ENCODE data around the gene DTD1.

- TF ChIP-seq, protein P1, sequence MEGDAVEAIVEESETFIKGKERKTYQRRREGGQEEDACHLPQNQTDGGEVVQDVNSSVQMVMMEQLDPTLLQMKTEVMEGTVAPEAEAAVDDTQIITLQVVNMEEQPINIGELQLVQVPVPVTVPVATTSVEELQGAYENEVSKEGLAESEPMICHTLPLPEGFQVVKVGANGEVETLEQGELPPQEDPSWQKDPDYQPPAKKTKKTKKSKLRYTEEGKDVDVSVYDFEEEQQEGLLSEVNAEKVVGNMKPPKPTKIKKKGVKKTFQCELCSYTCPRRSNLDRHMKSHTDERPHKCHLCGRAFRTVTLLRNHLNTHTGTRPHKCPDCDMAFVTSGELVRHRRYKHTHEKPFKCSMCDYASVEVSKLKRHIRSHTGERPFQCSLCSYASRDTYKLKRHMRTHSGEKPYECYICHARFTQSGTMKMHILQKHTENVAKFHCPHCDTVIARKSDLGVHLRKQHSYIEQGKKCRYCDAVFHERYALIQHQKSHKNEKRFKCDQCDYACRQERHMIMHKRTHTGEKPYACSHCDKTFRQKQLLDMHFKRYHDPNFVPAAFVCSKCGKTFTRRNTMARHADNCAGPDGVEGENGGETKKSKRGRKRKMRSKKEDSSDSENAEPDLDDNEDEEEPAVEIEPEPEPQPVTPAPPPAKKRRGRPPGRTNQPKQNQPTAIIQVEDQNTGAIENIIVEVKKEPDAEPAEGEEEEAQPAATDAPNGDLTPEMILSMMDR (conservative IDR thresholded peaks at IDR 0.05; ENCODE audit: low read length): peak; percentile 19; the same call in 1 of the 2 replicates
- TF ChIP-seq EZH2phosphoT487 (IDR thresholded peaks at IDR 0.05; ENCODE audit: borderline replicate concordance): no peak
These were observed 206.0 kb downstream of the DTD1 start for GRCh38 chr20:18793625-18794427.

Data from Loucy (cell line).